A549 treated with CORT108297 at 1 μM for 4 hours (cell line): ENCODE data around the gene CHM. TPM values are rescaled to one million over a fixed set of nuclear protein-coding genes. Genes with fewer than 3 reads are reported as not detected.

Source experiments
- total RNA-seq: library from RNA; stranded (reverse); fragments of 200-300 nt; extraction: Qiagen RNA extraction; gene quantifications from 5 replicates; pipeline ENCODE4 v1.2.3, GENCODE V29; 2022

Gene CHM, protein sequence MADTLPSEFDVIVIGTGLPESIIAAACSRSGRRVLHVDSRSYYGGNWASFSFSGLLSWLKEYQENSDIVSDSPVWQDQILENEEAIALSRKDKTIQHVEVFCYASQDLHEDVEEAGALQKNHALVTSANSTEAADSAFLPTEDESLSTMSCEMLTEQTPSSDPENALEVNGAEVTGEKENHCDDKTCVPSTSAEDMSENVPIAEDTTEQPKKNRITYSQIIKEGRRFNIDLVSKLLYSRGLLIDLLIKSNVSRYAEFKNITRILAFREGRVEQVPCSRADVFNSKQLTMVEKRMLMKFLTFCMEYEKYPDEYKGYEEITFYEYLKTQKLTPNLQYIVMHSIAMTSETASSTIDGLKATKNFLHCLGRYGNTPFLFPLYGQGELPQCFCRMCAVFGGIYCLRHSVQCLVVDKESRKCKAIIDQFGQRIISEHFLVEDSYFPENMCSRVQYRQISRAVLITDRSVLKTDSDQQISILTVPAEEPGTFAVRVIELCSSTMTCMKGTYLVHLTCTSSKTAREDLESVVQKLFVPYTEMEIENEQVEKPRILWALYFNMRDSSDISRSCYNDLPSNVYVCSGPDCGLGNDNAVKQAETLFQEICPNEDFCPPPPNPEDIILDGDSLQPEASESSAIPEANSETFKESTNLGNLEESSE
- total RNA-seq, result 8.9 to 11.1 TPM (median 9.8 TPM) in 5 replicates

DNA sequence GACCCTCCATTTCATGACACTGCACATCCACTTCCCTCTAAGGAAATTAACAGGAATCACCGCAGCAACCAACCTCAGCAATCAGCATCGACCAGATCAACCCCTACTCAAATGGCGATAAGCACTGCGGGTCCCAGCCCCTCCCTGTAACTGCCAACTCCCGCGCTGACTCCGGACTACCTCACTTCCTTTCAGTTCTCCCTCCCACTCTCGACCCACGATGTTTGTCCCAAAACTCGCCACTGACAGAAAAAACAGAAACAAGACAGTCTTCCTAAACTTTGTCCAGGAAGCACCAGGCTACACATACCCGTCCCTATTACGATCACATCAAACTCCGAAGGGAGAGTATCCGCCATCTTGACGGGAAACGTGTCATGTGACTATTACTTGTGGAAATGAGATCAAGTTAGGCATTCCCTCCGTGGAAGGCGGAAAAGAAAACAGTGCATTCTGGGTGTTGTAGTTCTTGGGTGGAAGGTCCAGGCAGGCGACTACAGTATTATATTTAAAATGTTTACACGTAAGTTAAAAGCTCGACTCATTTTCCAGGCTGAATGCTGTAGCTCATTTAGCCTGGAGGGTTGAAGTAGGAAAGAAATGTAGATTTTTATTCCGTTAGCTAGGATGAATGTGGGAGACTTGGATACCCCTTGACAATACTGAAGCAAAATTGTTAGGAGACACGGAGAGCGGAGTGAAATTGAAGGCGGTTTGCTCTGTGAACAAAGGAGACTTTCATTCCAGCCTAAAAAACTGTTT, at the start of gene CHM:
TSS of gene CHM (minus strand) at position 385 of the 762 bp plus-strand sequence. CDS start at position 359, 26 bp downstream.

Other genes with a start within 250 kb of the CHM start
- gene DACH2, start 100.9 kb upstream of the CHM start, total RNA-seq, result not detected in 5 replicates